Cardiac fibroblast (primary cell): ENCODE results near the gene YBX2.
A peak's percentile ranks its signal among the peaks of the same experiment; 100 is the strongest.

Source experiments
- DNase-seq, 2 donors: peaks; one replicate each; pipeline versions ENCODE4 v3.0.0 to v3.0.0-alpha.2; 2010; ENCODE audit warnings: low read depth in 2 of 2
- H3K4me3 ChIP-seq, 2 donors: replicated peaks in 1 of 2; 1 replicate in 1 of 2; 2 replicates in 1 of 2; pipeline ENCODE4 v1.5.1; 2011; ENCODE audit warnings: low read depth in 2 of 2, low read length in 2 of 2, mild to moderate bottlenecking in 2 of 2, moderate library complexity in 1 of 2
- TF ChIP-seq, protein P1 (sequence below): IDR thresholded peaks from one replicate; pipeline ENCODE4 v1.5.1; 2011; ENCODE audit warnings: low read depth, mild to moderate bottlenecking, low read length, inconsistent platforms

The YBX2 gene

DNA sequence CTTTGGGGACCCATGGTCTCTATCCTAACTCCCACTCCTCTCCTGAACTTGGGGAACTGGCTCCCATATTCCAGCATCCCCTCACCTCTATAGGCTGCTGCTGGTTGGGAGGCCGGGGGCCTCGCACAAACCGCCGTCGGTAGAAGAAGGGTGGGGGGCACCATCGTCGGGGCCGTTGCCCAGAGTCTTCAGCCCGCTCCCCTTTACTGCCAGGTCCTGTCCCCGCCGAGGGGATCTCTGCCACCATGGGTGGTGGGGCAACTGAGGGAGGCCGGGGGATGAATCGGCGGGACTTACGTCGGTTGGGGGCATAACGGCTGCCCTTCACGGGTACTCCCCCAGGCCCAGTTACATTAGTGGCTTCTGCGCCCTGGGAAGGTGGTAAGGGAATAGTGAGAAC is 4.3 kb downstream of the YBX2 start:
- TF ChIP-seq, protein P1, sequence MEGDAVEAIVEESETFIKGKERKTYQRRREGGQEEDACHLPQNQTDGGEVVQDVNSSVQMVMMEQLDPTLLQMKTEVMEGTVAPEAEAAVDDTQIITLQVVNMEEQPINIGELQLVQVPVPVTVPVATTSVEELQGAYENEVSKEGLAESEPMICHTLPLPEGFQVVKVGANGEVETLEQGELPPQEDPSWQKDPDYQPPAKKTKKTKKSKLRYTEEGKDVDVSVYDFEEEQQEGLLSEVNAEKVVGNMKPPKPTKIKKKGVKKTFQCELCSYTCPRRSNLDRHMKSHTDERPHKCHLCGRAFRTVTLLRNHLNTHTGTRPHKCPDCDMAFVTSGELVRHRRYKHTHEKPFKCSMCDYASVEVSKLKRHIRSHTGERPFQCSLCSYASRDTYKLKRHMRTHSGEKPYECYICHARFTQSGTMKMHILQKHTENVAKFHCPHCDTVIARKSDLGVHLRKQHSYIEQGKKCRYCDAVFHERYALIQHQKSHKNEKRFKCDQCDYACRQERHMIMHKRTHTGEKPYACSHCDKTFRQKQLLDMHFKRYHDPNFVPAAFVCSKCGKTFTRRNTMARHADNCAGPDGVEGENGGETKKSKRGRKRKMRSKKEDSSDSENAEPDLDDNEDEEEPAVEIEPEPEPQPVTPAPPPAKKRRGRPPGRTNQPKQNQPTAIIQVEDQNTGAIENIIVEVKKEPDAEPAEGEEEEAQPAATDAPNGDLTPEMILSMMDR: no peak
- DNase-seq: no peak
- H3K4me3 ChIP-seq: no peak overlapping the region

DNA sequence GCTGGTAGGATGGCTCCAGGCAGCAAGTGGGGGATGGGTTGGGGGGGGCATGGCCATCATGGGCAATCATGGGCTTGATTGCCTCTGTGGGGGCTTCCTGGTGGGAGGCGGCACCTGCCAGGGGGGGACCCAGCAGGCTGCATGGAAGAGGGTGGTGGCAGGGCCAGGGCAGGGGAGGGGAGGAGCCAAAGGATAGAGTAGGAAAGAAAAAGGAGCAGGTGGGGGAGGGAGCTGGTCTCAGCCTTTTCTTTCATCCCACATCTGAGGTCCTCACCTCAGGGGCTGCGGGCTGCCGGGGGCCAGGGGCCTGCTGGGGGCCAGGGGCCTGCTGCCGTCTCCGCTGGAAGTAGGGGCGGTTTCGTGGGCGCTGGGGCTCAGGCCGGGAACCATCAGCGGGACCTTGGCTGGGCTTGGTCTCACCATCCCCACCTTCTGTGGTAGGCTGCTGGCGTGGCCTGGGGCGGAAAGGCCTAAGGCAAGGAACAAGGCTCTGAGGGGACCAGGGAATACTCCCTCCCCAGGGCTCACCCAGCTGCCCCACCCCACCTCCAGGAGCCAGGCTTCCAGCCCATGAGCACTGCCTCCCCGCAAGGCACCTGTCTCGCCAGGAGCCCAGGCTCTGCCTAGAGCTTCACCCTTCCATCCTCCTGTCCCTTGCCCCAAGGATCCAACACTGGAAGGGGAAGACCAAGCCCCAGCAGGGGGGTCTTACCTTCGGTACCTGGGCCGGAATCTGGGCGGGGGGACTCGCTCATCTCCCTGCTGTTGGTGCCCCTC is 5.0 kb downstream of the YBX2 start:
- H3K4me3 ChIP-seq: no peak overlapping the region
- DNase-seq: no peak
- TF ChIP-seq, protein P1: no peak

- TF ChIP-seq, protein P1: no peak
- DNase-seq: no peak
These were observed 8.8 kb downstream of the YBX2 start for GRCh38 chr17:7285679-7286078.

DNA sequence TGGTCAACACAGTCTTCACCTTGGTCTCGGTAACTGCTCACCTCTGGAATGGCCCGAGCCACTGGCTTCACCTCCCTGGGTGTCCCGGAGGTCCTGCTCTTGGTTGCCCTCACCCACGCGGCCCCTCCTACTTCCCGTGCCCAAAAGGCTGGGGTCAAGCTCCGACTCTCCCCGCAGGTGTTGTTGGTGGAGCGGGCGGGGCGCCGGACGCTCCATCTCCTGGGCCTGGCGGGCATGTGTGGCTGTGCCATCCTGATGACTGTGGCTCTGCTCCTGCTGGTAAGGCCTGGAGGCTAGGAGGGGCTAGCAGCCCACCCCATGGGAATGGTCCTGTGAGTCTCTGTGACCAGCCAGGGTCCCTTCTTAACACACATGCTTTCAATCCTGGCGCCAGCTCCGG is 9.5 kb downstream of the YBX2 start:
- H3K4me3 ChIP-seq: no peak overlapping the region
- DNase-seq: no peak

More at GRCh38 chr17:7285679-7286078, 8.8 kb downstream of the YBX2 start:
- no peak overlapping the region for H3K4me3 ChIP-seq

GRCh38 chr17:7283471-7284216 is 10.8 kb downstream of the YBX2 start:
- DNase-seq: no peak
- H3K4me3 ChIP-seq: no peak overlapping the region
- TF ChIP-seq, protein P1: no peak

More for the DNA sequence above, 9.5 kb downstream of the YBX2 start:
- TF ChIP-seq, protein P1: no peak

- no peak overlapping the region for H3K4me3 ChIP-seq
- TF ChIP-seq, protein P1: peak; percentile 5
- DNase-seq: no peak
These were observed 11.6 kb downstream of the YBX2 start for GRCh38 chr17:7282752-7283321.
